Measurements from ENCODE around the gene PTPRG.

The PTPRG gene

GRCh38 chr3:62225051-62225450, 663.7 kb downstream of the PTPRG start:
- no peak for DNase-seq

- no peak for DNase-seq
Observed at GRCh38 chr3:62226601-62227339, 665.4 kb downstream of the PTPRG start.

GRCh38 chr3:62228467-62228866, 667.1 kb downstream of the PTPRG start:
- no peak for DNase-seq

GRCh38 chr3:62229211-62229610, 667.8 kb downstream of the PTPRG start:
- no peak for DNase-seq

- DNase-seq, result no peak
Observed at GRCh38 chr3:62229908-62230307, 668.5 kb downstream of the PTPRG start.

GRCh38 chr3:62233065-62233464, 671.7 kb downstream of the PTPRG start:
- no peak for DNase-seq

GRCh38 chr3:62236016-62236415, 674.6 kb downstream of the PTPRG start:
- no peak for DNase-seq

GRCh38 chr3:62237286-62237948, 676.0 kb downstream of the PTPRG start:
- no peak for DNase-seq

- no peak for DNase-seq
Observed at GRCh38 chr3:62238003-62238402, 676.6 kb downstream of the PTPRG start.

- no peak for DNase-seq
Observed at GRCh38 chr3:62238431-62238830, 677.1 kb downstream of the PTPRG start.

GRCh38 chr3:62241279-62241678, 679.9 kb downstream of the PTPRG start:
- DNase-seq, result no peak

GRCh38 chr3:62242831-62243509, 681.6 kb downstream of the PTPRG start:
- no peak for DNase-seq

- no peak for DNase-seq
Observed at GRCh38 chr3:62246094-62246493, 684.7 kb downstream of the PTPRG start.

- no peak for DNase-seq
Observed at GRCh38 chr3:62246985-62247384, 685.6 kb downstream of the PTPRG start.

- DNase-seq, result no peak
Observed at GRCh38 chr3:62248734-62249483, 687.5 kb downstream of the PTPRG start.

GRCh38 chr3:62249484-62249776, 688.1 kb downstream of the PTPRG start:
- DNase-seq, result no peak

- DNase-seq, result no peak
Observed at GRCh38 chr3:62249855-62250543, 688.6 kb downstream of the PTPRG start.

GRCh38 chr3:62252438-62253157, 691.2 kb downstream of the PTPRG start:
- DNase-seq, result no peak

GRCh38 chr3:62253971-62254370, 692.6 kb downstream of the PTPRG start:
- DNase-seq, result no peak

- DNase-seq, result no peak
Observed at GRCh38 chr3:62255758-62256157, 694.4 kb downstream of the PTPRG start.

GRCh38 chr3:62259924-62260323, 698.6 kb downstream of the PTPRG start:
- no peak for DNase-seq

GRCh38 chr3:62260655-62261054, 699.3 kb downstream of the PTPRG start:
- DNase-seq, result no peak
